Prostate gland (tissue), 2 donors: Measurements from ENCODE around the gene GKN2.

ENCODE experiments used
- CTCF ChIP-seq, 4 experiments: fragments of 200-600 bp in 2 of 4; fragments of 450-650 bp in 2 of 4; sonication (generic) in 2 of 4; IDR thresholded peaks; 1 replicate in 3 of 4; 2 replicates in 1 of 4; pipeline ENCODE4 v1.5.1; 2016 to 2019; ENCODE audit warnings: antibody characterized with exemption in 4 of 4, mild to moderate bottlenecking in 2 of 4, moderate library complexity in 2 of 4
- POLR2AphosphoS5 ChIP-seq: sonication (generic); formaldehyde crosslinking; IDR thresholded peaks from one replicate; pipeline ENCODE4 v1.6.1; 2017; ENCODE audit warnings: antibody characterized with exemption

- TF ChIP-seq CTCF (IDR thresholded peaks at IDR 0.05): no peak
- no peak for TF ChIP-seq POLR2AphosphoS5
Observed at GRCh38 chr2:68948710-68949109, 4.0 kb downstream of the GKN2 start.
